ENCODE results near the gene PSMA6.

- TF ChIP-seq GATA2 (IDR thresholded peaks at IDR 0.05; ENCODE audit: low read depth, low read length): no peak
- TF ChIP-seq GATA3 (IDR thresholded peaks at IDR 0.05; ENCODE audit: low read depth, low read length): no peak
Measured at GRCh38 chr14:35245051-35245450, 47.1 kb upstream of the PSMA6 start.

All from SH-SY5Y (cell line).